GM23248 (cell line): ENCODE data around the gene E2F4.

Source experiments
- EZH2 ChIP-seq: fragments of 200-600 bp; sonication (generic); IDR thresholded peaks from 2 replicates; pipeline ENCODE4 v1.6.1; 2018; ENCODE audit warnings: antibody characterized with exemption, mild to moderate bottlenecking; ENCODE audit not compliant: insufficient read depth, poor library complexity, severe bottlenecking
- EZH2phosphoT487 ChIP-seq: fragments of 200-600 bp; sonication (generic); IDR thresholded peaks from 2 replicates; pipeline ENCODE4 v1.6.1; 2018; ENCODE audit warnings: antibody characterized with exemption, moderate library complexity, mild to moderate bottlenecking, low read depth; ENCODE audit not compliant: insufficient read depth

DNA sequence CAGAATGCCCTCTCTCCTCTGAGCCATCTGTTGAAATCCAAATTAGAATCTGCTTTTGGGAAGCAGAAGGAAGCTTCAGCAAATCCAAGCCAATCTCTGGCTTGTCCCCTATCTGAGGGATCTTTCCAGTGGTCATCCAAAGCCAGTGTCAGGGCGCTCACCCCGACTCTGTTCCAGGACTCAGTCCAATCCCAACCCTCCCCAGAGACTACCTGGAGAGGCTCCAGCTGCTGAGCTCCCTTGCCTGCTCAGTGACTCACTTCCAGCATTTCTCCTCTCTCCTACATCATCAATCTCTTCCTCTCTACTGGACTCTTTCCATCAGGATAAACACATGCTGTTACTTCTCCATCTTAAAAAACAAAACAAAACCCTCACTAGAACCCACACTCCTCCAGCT is 10.6 kb upstream of the E2F4 start:
- TF ChIP-seq EZH2 = no peak
- no peak for TF ChIP-seq EZH2phosphoT487
